Sigmoid colon (tissue), 4 donors: Measurements from ENCODE around the gene DOCK9.

ENCODE experiments used
- CTCF ChIP-seq, 4 experiments: fragments of 450-650 bp in 3 of 4; fragments of 200-600 bp in 1 of 4; IDR thresholded peaks; one replicate each; pipeline ENCODE4 v1.5.1; 2016 to 2019; ENCODE audit warnings: antibody characterized with exemption in 4 of 4, mild to moderate bottlenecking in 3 of 4, moderate library complexity in 2 of 4
- EP300 ChIP-seq, 4 donors: sonication (generic); formaldehyde crosslinking; IDR thresholded peaks; one replicate each; pipeline ENCODE4 v1.6.1; 2017; ENCODE audit warnings: antibody characterized with exemption in 4 of 4
- POLR2A ChIP-seq, 2 donors: fragments of 450-650 bp; IDR thresholded peaks; one replicate each; pipeline ENCODE4 v1.6.1; 2016; ENCODE audit warnings: antibody characterized with exemption in 2 of 2, mild to moderate bottlenecking in 2 of 2, moderate library complexity in 2 of 2
- POLR2AphosphoS5 ChIP-seq, 4 donors: sonication (generic); formaldehyde crosslinking; IDR thresholded peaks; one replicate each; pipeline ENCODE4 v1.6.1; 2017; ENCODE audit warnings: antibody characterized with exemption in 4 of 4

DNA sequence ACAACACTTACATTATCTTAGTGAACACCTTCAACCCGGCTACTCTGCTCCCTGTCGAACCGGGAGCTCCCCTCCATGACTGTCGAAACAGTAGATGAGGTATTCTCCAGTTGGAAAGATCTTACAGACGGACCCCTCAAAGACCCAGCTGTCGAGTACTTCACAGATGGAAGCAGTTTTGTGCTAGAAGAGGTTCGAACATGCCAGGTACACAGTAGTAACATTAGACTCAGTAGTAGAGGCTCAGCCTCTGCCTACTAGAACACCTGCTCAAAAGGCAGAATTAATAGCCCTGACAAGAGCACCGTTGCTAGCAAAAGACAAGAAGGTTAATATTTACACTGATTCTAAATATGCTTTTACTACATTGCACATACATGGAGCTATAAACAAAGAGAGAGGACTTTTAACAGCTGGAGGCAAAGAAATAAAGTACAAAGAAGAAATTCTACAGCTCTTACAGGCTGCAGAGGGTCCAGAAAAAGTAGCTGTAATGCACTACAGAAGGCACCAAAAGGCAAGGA is 211.8 kb downstream of the DOCK9 start:
- TF ChIP-seq POLR2A (IDR thresholded peaks at IDR 0.05) (no peak), EP300 (IDR thresholded peaks at IDR 0.05) (no peak), CTCF (IDR thresholded peaks at IDR 0.05) (no peak), POLR2AphosphoS5 (IDR thresholded peaks at IDR 0.05) (no peak)
